Stimulated activated CD4-positive, alpha-beta T cell treated with anti-CD3 and anti-CD28 coated beads, Interleukin-2, amount 100 ng/mL, for 4 hours (primary cell): ENCODE measurements around the gene ANKRD34A.

Experiments used
- DNase-seq: peaks from one replicate; pipeline ENCODE4 v3.0.0-alpha.2; 2020; ENCODE audit warnings: low read depth

Gene ANKRD34A

DNA sequence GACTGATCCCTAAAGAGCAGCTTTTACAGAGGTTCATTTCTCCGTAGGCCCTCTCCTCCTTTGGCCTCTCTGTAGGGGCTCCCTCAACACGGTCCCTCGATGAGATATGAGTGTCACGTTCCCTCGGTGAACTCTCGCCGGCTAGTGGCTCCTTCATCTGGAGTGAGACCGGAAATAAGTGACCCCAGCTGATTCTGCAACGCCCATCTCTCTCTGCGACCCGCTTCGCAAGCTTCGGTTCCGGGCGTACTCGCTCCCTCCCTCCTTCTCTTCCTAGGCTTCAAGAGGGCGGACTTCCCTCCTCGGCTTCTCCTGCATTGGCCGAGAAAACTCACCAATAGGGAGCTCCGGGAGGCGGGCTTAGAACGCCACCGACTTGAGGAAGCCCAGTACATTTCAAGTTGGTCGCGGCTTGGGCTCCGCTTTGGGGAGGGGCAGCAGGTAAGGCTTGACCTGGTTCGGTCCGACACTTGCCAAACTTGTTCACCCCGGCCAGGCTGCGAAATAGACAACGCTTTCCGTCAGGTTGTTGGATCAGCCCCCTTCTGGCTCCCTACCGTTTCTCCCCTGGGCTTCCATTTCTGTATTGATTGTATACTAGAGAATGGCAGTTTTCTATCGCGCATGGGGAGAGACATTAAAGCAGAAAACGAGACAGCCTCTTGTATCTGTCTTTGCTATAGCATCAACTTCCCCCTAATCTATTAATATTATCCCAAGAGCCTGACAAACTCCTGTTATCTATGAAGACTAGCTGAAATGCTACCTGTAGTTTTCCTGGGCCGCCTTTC is at the start of gene ANKRD34A, which contains the start of gene POLR3GL:
Gene ANKRD34A (minus strand): TSS at position 248 of the 791 bp plus-strand sequence. CDS start 2,816 bp downstream, outside the sequence.
Gene POLR3GL (plus strand): TSS at position 363 of the 791 bp plus-strand sequence. CDS start 10,176 bp downstream, outside the sequence.
- peak; percentile 82 for DNase-seq

- DNase-seq = no peak
Observed at GRCh38 chr1:146013559-146013922, 49.2 kb upstream of the ANKRD34A start.

DNA sequence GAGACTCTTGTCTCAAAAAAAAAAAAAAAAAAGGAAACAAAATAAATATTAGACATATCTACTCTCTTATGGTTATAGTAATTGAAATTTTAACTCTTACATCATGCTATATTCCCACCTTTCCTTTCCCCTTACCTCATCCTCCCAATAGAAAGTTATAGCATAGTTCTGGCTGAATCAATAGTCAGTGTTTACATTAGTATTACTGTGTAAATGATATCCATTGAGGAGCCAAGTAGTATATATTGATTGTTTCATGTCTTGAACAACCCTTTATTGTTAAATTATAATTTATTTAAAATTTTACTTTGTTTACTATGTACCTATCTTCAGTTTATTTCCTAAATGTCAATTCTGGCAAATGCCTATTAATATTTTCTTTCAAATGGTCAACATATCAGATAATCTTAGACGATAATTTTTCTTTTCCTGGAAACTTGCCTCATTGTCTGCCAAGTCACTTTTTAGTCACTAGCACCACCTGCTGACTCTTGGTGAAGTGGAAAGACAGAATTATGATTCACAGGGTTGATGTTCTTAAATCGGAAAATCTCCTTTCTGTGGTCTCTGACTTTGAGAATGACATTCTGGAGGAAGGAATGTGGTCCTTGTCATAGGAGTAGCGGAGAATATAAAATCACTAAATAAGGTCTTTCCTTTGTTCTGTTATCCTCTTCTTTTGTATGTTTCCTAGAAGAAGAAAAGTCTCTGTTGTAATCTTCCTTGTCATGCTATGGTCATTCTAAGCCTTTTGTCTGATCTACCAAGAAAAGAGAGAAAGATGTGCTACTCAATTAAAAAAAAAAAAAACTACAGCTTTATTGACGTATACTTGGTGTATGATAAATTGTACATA is 48.6 kb upstream of the ANKRD34A start:
- peak; percentile 47 for DNase-seq

DNA sequence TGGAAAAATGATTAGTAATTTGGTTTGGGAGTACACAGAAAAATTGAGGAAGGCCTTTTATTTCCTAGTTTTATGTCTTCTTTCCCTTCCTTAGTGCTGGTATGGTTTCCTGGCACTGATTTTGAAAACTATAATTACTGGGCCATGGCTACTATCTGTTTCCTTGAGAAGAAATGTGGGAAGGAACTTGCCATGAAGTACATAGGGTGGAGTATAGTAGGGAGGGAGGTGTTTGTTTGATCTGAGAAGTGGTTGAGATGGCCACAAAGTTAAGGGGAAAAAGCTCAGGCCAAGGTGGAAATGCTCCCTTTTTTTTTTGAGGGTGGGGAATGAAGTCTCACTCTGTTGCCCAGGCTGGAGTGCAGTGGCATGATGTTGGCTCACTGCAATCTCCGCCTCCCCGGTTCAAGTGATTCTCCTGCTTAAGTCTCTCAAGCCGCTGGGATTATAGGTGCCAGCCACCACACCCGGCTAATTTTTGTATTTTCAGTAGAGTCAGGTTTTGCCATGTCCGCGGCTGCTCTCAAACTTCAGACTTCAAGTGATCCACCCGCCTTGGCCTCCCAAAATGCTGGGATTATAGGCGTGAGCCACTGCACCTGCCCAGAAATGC is 45.9 kb upstream of the ANKRD34A start:
- DNase-seq = no peak

- DNase-seq = no peak
Observed at GRCh38 chr1:146007489-146008133, 43.2 kb upstream of the ANKRD34A start.

DNA sequence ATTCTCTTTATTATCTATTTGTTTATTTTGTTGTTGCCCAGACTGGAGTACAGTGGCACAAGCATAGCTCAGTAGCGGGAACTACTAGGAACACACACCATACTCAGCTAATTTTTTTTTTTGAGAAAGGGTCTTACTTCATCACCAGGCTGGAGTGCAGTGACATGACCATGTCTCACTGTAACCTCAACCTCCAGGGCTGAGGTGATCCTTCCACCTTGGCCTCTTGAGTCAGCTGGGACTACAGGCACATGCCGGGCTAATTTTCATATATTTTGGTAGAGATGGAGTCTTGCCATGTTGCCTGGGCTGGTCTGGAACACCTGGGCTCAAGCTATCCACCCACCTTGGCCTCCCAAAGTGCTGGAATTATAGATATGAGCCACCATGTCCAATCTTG is 37.3 kb upstream of the ANKRD34A start:
- DNase-seq = no peak

GRCh38 chr1:145999321-146000024 is 35.1 kb upstream of the ANKRD34A start:
- DNase-seq = no peak

DNA sequence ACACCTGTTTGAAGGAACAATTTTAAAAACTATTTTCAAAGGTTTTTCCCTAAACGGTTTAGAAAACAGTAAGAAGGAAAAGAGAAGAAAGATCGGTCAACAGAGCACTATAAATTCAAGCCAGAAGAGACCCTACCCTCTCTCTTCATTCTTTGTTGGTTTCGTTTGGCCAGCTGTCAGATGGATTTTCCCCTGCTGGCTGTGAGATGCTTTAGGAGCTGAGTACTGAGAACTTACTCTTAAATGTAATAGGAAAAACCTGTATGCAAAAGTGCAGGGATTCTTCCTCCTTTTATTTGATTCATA is 33.3 kb upstream of the ANKRD34A start:
- no peak for DNase-seq

GRCh38 chr1:145997016-145997717 is 32.8 kb upstream of the ANKRD34A start:
- peak; percentile 42 for DNase-seq

GRCh38 chr1:145996433-145997015 is 32.1 kb upstream of the ANKRD34A start, which contains the start of gene TXNIP:
Gene TXNIP, minus strand, starts transcription at chr1:145996579. Its CDS starts 313 bp downstream, at chr1:145996266.
- peak; percentile 81 for DNase-seq

GRCh38 chr1:145995964-145996432 is 31.6 kb upstream of the ANKRD34A start:
- DNase-seq = no peak

DNA sequence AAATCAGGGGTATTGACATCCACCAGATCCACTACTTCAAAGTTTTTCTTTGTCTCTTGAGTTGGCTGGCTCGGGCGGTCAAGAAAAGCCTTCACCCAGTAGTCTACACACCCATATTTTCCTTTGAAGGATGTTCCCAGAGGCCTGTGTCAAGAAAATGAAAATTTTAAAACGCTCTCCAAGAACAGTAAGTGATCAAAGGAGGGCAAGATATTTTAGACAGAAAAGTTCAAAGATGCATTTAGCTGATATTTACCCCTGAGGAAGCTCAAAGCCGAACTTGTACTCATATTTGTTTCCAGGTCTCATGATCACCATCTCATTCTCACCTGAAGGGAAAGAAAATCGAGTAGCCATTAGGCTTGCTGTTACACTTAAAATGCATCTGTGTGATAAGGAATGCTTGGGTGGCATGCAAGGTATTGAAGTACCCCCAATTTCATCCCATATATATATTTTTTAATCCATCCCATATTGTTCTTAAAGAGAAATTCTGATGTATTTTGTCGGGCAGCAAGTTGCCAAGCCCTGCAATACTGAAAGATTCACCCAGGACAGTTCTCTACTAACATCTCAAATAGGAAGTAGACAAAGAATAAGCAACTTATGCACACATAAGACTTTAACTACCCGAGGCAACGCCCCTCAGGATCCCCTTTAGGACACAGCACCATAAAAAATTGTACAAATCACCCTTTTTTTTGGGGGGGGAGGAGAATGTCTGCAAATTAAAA is 30.9 kb upstream of the ANKRD34A start:
- DNase-seq = no peak

DNA sequence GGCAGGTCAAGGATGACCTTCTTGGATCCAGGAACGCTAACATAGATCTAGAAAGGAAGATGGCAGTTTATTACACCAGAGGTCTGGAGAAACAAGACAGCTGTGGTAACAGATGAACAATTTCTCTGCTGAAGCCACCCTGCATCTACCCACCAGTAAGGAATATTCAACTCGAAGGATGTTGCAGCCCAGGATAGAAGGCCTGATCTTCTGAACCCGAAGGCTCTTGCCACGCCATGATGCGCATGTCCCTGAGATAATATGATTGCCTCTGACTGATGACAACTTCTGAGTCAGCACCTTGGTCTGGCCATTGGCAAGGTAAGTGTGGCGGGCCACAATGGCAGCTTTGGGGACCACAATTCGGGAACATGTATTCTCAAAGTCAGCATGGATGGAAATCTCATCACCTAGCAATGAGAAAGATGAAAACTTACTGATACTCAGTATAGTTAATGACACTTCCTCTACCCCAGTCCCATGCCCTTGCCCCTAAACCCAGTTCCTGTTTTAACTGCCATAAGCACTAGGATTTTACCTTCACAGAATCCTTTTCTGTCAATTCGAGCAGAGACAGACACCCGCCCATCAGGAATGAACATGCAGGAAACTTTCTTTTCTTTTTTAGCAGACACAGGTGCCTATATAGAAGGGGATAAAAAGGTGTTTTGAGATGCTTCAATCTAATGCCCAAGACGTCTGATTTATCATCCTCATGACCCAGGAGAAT is 30.2 kb upstream of the ANKRD34A start:
- no peak for DNase-seq

DNA sequence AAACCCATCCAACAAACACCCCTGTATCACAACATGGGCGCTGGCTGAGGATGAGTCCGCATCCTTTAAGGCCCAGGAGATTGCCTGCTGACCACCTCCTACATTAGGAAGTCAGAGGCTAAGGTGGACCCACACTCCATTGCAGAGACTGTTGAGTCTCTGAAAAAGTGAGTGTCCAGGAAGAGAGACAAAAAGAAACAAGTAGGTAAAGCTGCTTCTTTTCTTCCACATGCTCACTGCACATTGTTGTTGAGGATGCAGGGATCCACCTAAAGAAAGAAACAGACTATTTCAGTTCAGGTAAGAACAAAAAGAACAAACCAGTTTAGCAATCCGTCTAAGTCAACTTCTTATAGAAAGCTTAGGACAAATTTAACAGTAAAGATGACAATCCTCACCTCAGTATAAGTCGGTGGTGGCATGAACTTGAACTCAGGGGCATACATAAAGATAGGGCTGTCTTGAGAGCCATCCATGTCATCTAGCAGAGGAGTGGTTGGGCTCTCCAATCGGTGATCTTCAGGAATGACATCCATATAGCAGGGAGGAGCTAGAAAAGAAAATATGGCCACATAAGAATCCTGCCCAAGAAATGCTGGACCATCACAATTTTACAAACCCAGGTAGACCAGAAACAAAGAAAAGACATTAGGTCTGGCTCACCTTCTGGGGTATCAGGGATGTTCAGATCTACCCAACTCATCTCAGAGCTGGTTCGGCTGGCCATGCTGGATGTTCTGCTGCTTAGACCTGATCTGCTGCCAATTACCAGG is 29.4 kb upstream of the ANKRD34A start:
- DNase-seq = no peak

GRCh38 chr1:145992958-145993617 is 28.7 kb upstream of the ANKRD34A start:
- DNase-seq = no peak

GRCh38 chr1:145992502-145992936 is 28.1 kb upstream of the ANKRD34A start:
- DNase-seq = no peak

DNA sequence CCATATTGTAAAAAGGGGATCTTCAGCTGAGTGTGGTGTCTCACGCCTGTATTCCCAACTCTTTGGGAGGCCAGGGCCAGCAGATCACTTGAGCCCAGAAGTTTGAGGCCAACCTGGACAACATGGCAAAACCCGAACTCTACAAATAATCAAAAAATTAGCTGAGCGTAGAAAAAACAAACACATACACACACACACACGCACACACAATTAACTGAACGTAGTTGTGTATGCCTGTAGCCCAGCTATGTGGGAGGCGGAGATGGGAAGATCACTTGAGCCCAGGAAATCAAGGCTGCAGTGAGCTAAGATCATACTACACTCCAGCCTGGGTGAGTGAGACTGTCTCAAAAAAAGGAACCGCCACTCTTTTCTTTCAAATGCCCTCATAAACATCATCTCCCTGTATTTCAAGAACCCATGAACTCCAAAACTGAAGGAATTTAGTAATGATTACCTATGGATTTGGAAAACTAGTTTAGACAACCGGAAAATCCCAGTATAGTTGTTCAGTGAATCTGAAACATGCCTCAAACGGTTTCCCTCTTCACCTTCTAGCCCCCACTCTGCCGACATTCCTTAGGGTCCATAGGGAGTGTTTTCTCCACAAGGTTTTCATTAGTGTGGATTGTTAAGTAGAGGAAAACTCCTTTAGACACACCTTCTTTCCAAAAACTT is 27.5 kb upstream of the ANKRD34A start:
- DNase-seq = no peak
